Measurements from ENCODE around the gene TECTB. TPM values are rescaled to one million over a fixed set of nuclear protein-coding genes. Genes with fewer than 3 reads are reported as not detected.

TECTB gene
- total and polyA plus RNA-seq, 4 donors, result not detected

- H3K9me3 ChIP-seq (ENCODE audit: control insufficient read depth in 4 of 4, insufficient read depth in 3 of 4, low read length in 3 of 4), result no peaks in the 10 kb centered on the region
- no peak overlapping the region for H3K9ac ChIP-seq (ENCODE audit: insufficient read depth in 1 of 2, low read length in 2 of 2)
- WGBS, 2 donors, result 75 to 82% methylated on average over 6 of the region's 6 CpGs
- H3K4me3 ChIP-seq, result no peak overlapping the region
- DNase-seq, result no peak
- TF ChIP-seq CTCF (IDR thresholded peaks at IDR 0.05; ENCODE audit: control extremely low read depth, extremely low read depth), result no peak
- no peak for ATAC-seq (ENCODE audit: insufficient read depth, low FRiP score)
- H3K27me3 ChIP-seq (ENCODE audit: control insufficient read depth in 3 of 3, insufficient read depth in 3 of 3, low read length in 2 of 3), result no peaks in the 10 kb centered on the region
- peaks cover 0 to 13% (median 0%) of the 10 kb centered on the region in 5 donors for H3K4me1 ChIP-seq (ENCODE audit: control insufficient read depth in 5 of 5, insufficient read depth in 5 of 5, low read length in 5 of 5)
- no peak overlapping the region for H3K27ac ChIP-seq (ENCODE audit: low read depth in 1 of 2, low read length in 1 of 2)
- no peaks in the 10 kb centered on the region for H3K36me3 ChIP-seq (ENCODE audit: control insufficient read depth in 4 of 4, insufficient read depth in 4 of 4, low read length in 4 of 4)
Measured at GRCh38 chr10:112298581-112298980, 15.4 kb downstream of the TECTB start.

GRCh38 chr10:112299456-112299855 is 16.3 kb downstream of the TECTB start:
- DNase-seq (no peak), ATAC-seq (ENCODE audit: insufficient read depth, low FRiP score) (no peak)
- H3K4me3 ChIP-seq, result no peak overlapping the region
- H3K27ac ChIP-seq (ENCODE audit: low read depth in 1 of 2, low read length in 1 of 2), result no peak overlapping the region
- H3K36me3 ChIP-seq (ENCODE audit: control insufficient read depth in 4 of 4, insufficient read depth in 4 of 4, low read length in 4 of 4), result no peaks in the 10 kb centered on the region
- no peak overlapping the region for H3K9ac ChIP-seq (ENCODE audit: insufficient read depth in 1 of 2, low read length in 2 of 2)
- TF ChIP-seq CTCF (IDR thresholded peaks at IDR 0.05; ENCODE audit: control extremely low read depth, extremely low read depth), result no peak
- 73 to 74% methylated on average over 15 of the region's 15 CpGs for WGBS, 2 donors
- H3K9me3 ChIP-seq (ENCODE audit: control insufficient read depth in 4 of 4, insufficient read depth in 3 of 4, low read length in 3 of 4), result no peaks in the 10 kb centered on the region
- H3K27me3 ChIP-seq (ENCODE audit: control insufficient read depth in 3 of 3, insufficient read depth in 3 of 3, low read length in 2 of 3), result no peaks in the 10 kb centered on the region
- H3K4me1 ChIP-seq (ENCODE audit: control insufficient read depth in 5 of 5, insufficient read depth in 5 of 5, low read length in 5 of 5), result peaks cover 0 to 13% (median 0%) of the 10 kb centered on the region in 5 donors

- ATAC-seq (ENCODE audit: insufficient read depth, low FRiP score), result no peak
- WGBS, 2 donors, result 86 to 89% methylated on average over 3 of the region's 3 CpGs
Measured at GRCh38 chr10:112302335-112302734, 19.1 kb downstream of the TECTB start.

More at GRCh38 chr10:112302335-112302734, 19.1 kb downstream of the TECTB start:
- Histone ChIP-seq H3K36me3 (ENCODE audit: control insufficient read depth in 4 of 4, insufficient read depth in 4 of 4, low read length in 4 of 4) (no peaks in the 10 kb centered on the region), H3K9me3 (ENCODE audit: control insufficient read depth in 4 of 4, insufficient read depth in 3 of 4, low read length in 3 of 4) (no peaks in the 10 kb centered on the region), H3K4me3 (no peak overlapping the region), H3K9ac (ENCODE audit: insufficient read depth in 1 of 2, low read length in 2 of 2) (no peak overlapping the region), H3K4me1 (ENCODE audit: control insufficient read depth in 5 of 5, insufficient read depth in 5 of 5, low read length in 5 of 5) (no peaks in the 10 kb centered on the region), H3K27ac (ENCODE audit: low read depth in 1 of 2, low read length in 1 of 2) (no peak overlapping the region), H3K27me3 (ENCODE audit: control insufficient read depth in 3 of 3, insufficient read depth in 3 of 3, low read length in 2 of 3) (no peaks in the 10 kb centered on the region)
- no peak for TF ChIP-seq CTCF (IDR thresholded peaks at IDR 0.05; ENCODE audit: control extremely low read depth, extremely low read depth)
- DNase-seq, result no peak
